GM21367 (cell line): ENCODE data around the gene IRX4.
"Not testable (repeated sequence)": the region's sequence is repeated elsewhere in the genome, so short reads cannot be mapped to it uniquely, and the experiment has no call there.

ENCODE experiments used
- ATAC-seq: cut with Tn5 transposase; IDR thresholded peaks from one replicate; pipeline ENCODE4 v1.9.1; 2021; ENCODE audit not compliant: unreplicated experiment

Gene IRX4

DNA sequence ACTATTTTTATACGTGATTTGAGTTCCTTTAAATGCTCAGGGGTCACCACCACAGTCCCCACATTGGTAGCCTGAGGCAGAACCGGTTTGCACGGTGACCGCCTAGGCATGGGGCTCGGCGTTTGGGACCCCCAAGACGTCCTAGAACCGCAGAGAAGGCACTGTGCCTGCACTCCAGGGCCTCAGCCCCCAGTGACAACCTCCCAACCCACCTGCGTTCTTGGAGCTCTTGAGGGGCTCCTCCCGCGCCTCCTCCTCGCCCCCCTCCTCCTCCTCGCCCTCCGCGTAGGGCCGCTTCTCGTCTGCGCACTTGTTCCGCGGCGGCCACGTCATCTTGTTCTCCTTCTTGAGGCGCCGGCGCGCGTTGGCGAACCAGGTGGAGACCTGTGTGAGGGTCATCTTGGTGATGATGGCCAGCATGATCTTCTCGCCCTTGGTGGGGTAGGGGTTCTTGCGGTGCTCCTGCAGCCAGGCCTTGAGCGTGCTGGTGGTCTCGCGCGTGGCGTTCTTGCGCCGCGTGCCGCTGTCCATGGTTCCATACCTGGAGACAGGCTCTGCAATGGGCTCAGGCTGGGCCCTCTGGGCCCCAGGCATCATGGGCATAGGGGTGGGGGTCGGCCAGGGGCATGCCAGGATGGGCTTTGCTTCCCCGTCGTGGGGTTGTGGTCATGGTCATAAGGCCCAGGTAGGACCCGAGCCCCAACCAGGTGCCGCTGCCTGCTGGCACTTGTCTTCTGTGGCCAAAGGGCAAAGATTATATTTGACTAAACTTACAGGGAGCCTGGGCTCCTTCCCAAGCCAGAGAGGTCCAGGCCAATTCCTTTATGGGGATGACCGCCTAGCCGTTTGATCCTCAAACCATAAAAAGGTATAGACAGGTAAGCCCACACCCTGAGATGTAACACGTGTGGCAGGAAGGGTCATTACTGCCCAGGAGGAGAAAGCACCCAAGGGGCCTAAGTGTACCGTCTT lies 3.1 kb downstream of the IRX4 start:
- ATAC-seq, result no peak

- ATAC-seq, result no peak
These were observed 4.5 kb downstream of the IRX4 start for GRCh38 chr5:1878050-1878849.

DNA sequence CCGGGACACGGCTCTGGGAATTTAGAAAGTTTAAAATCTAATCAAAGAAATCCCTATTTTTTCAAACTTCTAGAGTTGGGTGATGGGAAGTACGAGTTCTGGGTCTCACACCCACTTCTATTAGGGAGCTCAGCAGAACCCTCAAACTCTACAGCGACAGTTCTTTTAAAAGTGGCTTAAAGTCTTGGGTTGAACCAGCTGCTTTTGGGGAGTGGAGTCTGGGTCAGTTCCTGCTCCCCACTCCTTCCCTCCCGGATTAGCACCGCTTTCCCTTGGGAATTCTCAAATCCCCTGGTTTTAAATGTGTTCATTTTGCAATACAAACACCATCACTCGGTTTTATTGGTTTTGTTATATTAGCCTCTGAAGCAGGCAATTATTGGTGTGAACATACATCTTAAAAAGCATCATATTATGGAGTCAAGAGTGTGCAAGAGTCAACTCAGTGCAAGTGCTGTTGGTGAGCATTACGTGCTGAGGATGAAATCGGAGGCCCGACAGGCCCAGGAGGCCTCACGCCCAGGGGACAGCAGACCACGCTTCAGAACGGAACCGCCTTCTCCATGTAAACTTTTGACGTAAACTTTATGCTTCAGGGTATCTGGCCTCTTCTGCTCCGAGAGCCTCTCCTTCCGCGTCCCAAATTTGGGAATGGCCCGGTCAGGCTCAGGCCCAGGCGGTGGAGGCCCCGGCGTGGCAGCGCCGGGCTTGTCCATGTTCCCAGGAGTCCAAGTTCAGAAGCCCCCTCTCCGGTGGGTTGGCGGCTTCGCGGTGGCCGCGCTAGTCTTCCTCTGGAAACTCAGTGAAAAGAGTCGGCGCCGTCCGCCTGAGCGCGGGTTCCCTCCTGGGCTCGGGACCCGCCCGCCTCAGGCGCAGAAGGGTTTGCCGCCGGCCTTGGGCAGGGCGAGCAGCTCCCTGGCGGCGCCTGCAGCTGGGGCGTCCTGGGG lies 5.3 kb downstream of the IRX4 start:
- ATAC-seq, result no peak

DNA sequence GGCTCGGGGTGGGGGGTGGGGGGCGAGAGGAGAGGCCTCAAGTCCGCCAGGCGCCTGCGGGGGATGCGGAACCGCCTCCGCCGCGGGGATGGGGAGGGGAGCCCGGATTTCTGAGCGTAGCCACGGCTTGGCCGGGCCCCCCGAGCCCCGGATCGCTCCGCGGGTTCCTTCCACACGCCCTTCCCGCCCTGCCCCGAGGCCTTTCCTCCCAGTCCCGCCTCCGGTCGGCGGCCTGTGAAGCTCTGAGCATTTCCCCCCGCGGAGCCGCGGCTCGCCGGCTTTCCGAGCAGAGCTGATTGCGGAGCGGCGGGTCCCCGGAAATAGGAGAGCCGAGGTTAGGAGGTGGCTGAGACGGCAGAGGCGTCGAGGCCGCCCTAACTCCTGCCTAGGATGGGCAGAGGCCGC lies 6.1 kb downstream of the IRX4 start:
- no peak for ATAC-seq

DNA sequence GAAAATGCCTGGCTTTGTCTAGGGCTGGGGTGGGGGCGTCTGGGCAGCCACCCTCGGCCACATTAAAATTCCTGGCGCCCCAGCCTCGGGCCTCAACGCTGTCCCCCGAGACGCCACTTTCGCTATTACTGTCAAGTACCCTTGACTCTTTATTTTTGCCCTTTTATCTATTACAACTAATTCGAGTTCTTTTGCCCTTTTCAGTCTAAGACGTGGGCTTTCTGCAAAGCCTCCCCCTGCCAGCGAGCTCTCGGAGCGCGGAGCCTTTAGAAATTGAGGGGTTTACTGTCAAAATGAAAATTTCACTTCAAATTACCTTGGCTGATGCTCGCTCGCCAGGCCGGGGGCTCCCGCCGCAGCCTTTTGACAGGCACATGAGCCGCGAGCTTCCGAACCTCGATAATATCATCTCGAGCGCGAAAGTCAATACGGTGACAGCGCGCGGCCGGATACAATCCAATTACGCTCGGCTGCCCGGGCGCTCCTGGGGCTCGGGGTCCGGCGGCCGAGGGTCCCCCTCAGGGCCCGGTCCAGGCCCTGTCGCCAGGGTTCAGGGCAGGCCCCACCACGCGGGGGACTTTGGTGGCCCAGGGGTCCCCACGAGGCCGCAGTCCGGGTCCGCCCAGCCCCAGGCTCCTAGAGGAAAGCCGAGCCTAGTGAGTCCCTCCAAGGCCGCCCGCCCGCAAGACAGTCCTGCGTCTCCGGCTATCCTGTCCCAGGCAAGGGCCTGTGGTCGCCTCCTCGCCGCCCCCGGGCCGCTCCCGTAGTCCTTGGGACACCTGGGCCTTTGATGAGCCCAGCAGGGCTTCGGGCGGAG lies 6.7 kb downstream of the IRX4 start:
- no peak for ATAC-seq

DNA sequence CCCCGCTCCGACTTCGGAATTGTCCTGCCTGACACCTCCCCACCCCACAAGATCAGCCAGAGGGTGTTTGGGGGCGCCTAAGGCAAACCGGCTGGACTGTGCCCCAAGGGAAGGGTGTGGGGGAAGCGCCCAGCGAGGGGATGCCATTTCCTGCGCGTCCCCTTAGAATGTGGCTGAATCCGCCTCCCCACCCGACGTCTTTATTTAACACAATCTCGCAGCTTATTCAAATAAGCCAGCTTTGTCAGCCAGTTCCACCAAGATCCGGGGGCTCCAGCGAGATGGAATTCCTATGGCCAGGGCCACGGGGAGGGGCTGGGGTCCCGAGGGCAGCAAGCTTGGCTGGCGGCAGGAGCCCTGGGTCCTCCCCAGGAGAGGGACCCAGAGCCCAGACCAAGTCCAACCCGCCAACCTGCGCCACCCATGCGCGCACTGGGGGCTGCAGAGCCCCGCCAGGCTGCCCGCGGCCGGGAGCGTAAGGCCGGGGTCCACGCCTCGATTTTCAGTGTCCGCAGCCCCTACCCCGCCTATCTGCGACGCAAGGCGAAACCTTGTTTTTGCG lies 7.4 kb downstream of the IRX4 start:
- ATAC-seq, result no peak

GRCh38 chr5:1874771-1875220 lies 7.9 kb downstream of the IRX4 start:
- ATAC-seq, result no peak

DNA sequence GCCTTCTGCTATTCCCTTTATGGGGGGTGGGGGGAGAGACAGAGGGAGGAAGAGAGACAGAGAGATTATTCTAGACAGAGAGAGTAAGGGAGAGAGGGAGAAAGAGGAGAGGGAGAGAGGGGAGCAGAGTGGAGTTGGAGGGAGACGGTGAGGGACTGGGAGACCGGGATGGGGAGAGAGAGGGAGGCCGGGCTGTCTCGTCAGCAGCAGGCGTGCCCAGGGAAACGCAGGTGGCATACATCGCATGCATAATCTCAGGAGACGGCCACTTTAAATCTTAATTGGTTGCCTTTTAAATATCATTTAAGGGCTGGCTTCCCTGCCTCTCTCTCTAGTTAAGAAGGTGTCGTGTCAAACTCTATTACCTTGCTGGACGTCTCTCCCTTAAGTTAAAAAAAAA lies 8.4 kb downstream of the IRX4 start:
- no peak for ATAC-seq

DNA sequence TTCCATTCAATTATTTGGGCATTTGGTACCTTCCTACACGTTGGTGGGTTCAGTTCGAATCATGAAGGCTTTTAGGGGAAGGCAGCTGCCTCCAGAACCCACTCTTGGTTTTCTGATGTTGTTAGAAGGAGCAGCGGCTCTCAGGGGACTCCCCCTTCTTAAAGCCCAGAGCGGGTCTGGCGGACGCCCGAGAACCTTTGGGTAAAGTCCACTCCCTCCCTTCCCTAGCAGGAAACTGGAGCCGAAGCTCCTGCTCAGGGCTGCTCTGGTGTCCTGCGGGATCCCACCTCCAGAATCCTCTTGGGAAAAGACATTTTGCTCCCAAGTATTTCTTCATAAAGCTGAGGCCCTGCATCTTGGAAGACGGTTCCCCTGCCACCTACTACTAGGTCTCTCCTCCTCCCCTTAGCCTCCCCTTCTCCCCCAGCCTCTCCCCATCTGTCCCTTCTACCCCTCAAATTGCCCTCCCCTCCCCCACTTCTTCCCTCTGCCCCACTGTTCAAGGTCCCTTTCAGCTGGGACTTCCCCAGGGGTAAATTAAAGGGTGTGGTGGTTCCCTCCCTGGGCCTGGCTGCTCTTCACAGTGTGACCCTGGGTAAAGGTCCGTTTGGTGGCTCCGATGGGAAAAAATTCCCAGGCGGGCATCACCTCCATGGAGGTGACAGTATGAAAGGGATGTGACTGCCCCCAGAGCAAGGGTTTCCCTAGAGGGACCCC lies 9.3 kb downstream of the IRX4 start:
- ATAC-seq, result no peak

DNA sequence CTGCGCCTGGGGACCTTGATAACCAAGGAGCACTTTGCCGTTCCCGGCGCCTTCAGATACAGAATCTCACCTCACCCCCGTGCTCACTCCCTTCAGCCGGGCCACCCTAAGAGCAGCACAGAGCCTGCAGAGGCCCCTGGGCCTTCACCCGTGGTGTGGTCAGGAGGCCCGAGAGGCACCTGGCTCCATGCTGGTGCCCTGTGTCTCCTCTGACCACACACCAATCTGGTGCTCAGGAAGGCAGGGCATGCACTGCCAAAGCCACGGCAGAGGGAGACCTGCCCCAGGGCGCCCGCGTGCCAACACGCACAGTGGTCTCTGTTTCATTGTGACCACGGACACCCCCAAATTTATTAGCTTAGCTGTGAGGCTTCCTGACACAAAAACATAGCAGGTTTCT lies 11.3 kb downstream of the IRX4 start:
- ATAC-seq, result no peak

DNA sequence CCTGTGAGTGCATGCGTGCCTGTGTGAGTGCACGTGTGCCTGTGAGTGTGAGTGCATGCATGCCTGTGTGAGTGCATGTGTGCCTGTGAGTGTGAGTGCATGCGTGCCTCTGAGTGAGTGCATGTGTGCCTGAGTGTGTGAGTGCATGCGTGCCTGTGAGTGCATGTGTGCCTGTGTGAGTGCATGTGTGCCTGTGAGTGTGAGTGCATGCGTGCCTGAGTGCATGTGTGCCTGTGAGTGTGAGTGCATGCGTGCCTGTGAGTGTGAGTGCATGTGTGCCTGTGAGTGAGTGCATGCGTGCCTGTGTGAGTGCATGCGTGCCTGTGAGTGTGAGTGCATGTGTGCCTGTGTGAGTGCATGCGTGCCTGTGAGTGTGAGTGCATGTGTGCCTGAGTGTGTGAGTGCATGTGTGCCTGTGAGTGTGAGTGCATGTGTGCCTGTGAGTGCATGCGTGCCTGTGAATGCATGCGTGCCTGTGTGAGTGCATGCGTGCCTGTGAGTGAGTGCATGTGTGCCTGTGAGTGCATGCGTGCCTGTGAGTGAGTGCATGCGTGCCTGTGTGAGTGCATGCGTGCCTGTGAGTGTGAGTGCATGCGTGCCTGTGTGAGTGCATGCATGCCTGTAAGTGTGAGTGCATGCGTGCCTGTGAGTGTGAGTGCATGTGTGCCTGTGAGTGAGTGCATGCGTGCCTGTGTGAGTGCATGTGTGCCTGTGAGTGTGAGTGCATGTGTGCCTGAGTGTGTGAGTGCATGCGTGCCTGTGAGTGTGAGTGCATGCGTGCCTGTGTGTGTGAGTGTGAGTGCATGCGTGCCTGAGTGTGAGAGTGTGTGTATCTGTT lies 12.1 kb downstream of the IRX4 start:
- ATAC-seq, result not testable (repeated sequence)

DNA sequence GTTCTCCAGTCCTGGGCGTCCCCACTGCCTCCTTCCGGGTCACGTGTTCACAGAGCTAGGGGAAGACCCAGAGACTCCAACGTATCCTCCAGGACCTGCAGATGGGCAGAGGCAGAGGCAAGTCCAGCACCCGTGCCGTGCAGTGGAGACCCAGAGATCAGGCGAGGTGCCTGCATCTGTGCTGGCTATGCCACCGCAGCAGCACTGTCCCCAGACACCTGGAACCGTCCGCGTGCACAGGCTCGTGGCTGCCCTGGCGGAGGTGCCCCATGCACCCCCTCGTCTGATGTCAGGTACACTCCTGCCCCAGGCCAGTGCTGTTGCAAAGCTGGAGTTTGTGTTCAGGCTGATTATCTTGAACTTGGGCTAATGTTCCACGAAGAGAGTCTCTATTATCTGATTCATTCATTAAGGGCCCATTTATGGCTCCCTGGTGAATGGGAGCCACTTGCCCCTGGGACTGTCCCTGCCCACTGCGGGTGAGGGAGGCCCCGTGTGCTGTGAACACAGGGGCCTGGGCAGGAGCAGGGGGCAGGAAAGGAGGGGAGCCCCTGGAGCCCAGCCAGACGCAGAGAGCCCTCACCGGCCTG lies 13.7 kb downstream of the IRX4 start:
- ATAC-seq, result no peak

DNA sequence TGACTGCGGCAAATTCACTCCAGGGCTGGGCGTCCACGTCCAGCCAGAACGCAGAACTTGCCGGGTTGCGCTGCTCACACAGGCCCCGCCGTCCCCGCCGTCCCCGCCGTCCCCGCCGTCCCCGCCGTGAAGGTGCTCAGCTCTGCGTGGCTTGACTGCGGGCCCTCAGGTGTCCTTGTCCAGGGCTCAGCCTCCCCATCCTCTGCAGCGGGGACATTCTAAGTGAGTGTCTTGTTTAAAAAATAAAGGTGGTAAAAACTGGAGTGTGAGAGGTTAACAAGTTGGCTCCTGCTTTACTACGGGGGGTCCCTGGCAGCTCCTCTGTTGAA lies 14.9 kb downstream of the IRX4 start:
- ATAC-seq, result no peak

GRCh38 chr5:1867114-1867814 lies 15.5 kb downstream of the IRX4 start:
- ATAC-seq, result no peak

GRCh38 chr5:1865948-1866347 lies 16.8 kb downstream of the IRX4 start:
- no peak for ATAC-seq

- ATAC-seq, result no peak
These were observed 17.2 kb downstream of the IRX4 start for GRCh38 chr5:1865486-1865885.

DNA sequence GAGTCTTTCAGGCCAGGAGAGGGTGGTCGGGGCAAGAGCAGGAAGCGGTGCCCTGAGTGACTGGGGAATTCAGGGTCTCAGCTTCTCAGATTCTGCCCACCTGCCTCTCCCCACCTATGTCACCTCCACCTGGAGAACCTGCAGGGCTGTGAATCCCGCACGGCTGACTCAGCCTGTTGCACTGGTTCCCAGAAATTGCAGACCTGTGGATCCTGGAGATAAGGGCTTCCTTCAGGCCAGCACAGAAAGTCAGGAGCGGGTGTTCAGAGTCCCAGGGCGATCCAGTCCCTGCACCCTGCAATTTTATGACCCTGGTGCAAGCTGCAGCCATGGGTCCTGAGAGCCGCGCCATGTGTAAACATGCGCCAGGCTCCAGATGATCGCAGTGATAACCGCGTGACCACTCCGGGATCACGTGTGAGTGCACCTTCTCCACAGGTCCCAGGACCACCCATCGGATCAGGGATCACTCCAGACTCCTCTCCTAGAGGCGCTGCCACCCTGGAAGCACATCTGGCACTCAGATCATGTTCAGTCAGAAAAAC lies 17.8 kb downstream of the IRX4 start:
- no peak for ATAC-seq
